Measurements from ENCODE around the gene APOH.

Gene APOH

GRCh38 chr17:66275651-66276050 is 46.4 kb upstream of the APOH start:
- no peak overlapping the region for H4K91ac ChIP-seq (ENCODE audit: low read depth, low read length, poor library complexity)
- no peak overlapping the region for H2AFZ ChIP-seq (ENCODE audit: low read length)
- H3K79me1 ChIP-seq (ENCODE audit: low read depth, low read length): no peaks in the 10 kb centered on the region
- no peak overlapping the region for H3K18ac ChIP-seq (ENCODE audit: low read length)
- H2BK15ac ChIP-seq (ENCODE audit: low read length): no peak overlapping the region
- no peak overlapping the region for H3K4me2 ChIP-seq (ENCODE audit: insufficient read depth, low read length, poor library complexity, severe bottlenecking)
- H2BK5ac ChIP-seq (ENCODE audit: low read length): no peak overlapping the region
- DNase-seq (ENCODE audit: low spot score): no peak
- WGBS, 2 donors (ENCODE audit: extremely low coverage in 2 of 2, insufficient read length in 2 of 2, insufficient replicate concordance in 1 of 2): no CpG with 5 or more reads among the region's 6 CpGs
- no peak overlapping the region for H2BK120ac ChIP-seq (ENCODE audit: low read depth, low read length)
- H3K4ac ChIP-seq (ENCODE audit: low read length): no peak overlapping the region
- H3K4me1 ChIP-seq (ENCODE audit: control insufficient read depth in 2 of 2, insufficient read depth in 1 of 2, low read depth in 1 of 2, low read length in 2 of 2): no peaks in the 10 kb centered on the region
- peaks cover 0 to 10% (median 0%) of the 10 kb centered on the region in 3 experiments for H3K27me3 ChIP-seq (ENCODE audit: control insufficient read depth in 3 of 3, insufficient read depth in 3 of 3, low read depth in 1 of 3, low read length in 3 of 3)
- H3K9me3 ChIP-seq (replicated peaks in 1 of 2; ENCODE audit: control insufficient read depth in 2 of 2, insufficient read depth in 1 of 2, low read depth in 1 of 2, low read length in 2 of 2): peaks cover 5 to 6% of the 10 kb centered on the region in 2 donors
- no peaks in the 10 kb centered on the region for H3K36me3 ChIP-seq (replicated peaks in 1 of 2; ENCODE audit: control insufficient read depth in 2 of 2, insufficient read depth in 2 of 2, low read length in 2 of 2)
- no peak overlapping the region for H2BK12ac ChIP-seq (ENCODE audit: low read length)
- no peak overlapping the region for H3K23ac ChIP-seq (ENCODE audit: low read depth, low read length, poor library complexity)
- H3K4me3 ChIP-seq (ENCODE audit: low read length in 2 of 2): no peak overlapping the region
- no peak overlapping the region for H3K9ac ChIP-seq (ENCODE audit: low read depth, low read length, poor library complexity)
- no peak overlapping the region for H3K14ac ChIP-seq (ENCODE audit: low read length)
- H4K8ac ChIP-seq (ENCODE audit: low read depth, low read length): no peak overlapping the region
- H2AK5ac ChIP-seq (ENCODE audit: low read depth, low read length): no peak overlapping the region
- H3K27ac ChIP-seq (replicated peaks; ENCODE audit: low read length): no peak overlapping the region

GRCh38 chr17:66273586-66273848 is 44.3 kb upstream of the APOH start:
- Histone ChIP-seq H3K4me2 (ENCODE audit: insufficient read depth, low read length, poor library complexity, severe bottlenecking) (no peak overlapping the region), H4K8ac (ENCODE audit: low read depth, low read length) (no peak overlapping the region), H3K4me3 (ENCODE audit: low read length in 2 of 2) (no peak overlapping the region), H2BK5ac (ENCODE audit: low read length) (no peak overlapping the region), H3K14ac (ENCODE audit: low read length) (no peak overlapping the region), H2BK15ac (ENCODE audit: low read length) (no peak overlapping the region), H2BK120ac (ENCODE audit: low read depth, low read length) (no peak overlapping the region), H2BK12ac (ENCODE audit: low read length) (no peak overlapping the region), H3K27ac (replicated peaks; ENCODE audit: low read length) (no peak overlapping the region), H4K91ac (ENCODE audit: low read depth, low read length, poor library complexity) (no peak overlapping the region), H2AFZ (ENCODE audit: low read length) (no peak overlapping the region), H3K23ac (ENCODE audit: low read depth, low read length, poor library complexity) (no peak overlapping the region), H2AK5ac (ENCODE audit: low read depth, low read length) (no peak overlapping the region), H3K9me3 (replicated peaks in 1 of 2; ENCODE audit: control insufficient read depth in 2 of 2, insufficient read depth in 1 of 2, low read depth in 1 of 2, low read length in 2 of 2) (peaks cover 5 to 7% of the 10 kb centered on the region in 2 donors), H3K9ac (ENCODE audit: low read depth, low read length, poor library complexity) (no peak overlapping the region), H3K18ac (ENCODE audit: low read length) (no peak overlapping the region), H3K4ac (ENCODE audit: low read length) (no peak overlapping the region), H3K36me3 (replicated peaks in 1 of 2; ENCODE audit: control insufficient read depth in 2 of 2, insufficient read depth in 2 of 2, low read length in 2 of 2) (no peaks in the 10 kb centered on the region), H3K4me1 (ENCODE audit: control insufficient read depth in 2 of 2, insufficient read depth in 1 of 2, low read depth in 1 of 2, low read length in 2 of 2) (no peaks in the 10 kb centered on the region), H3K79me1 (ENCODE audit: low read depth, low read length) (no peaks in the 10 kb centered on the region), H3K27me3 (ENCODE audit: control insufficient read depth in 3 of 3, insufficient read depth in 3 of 3, low read depth in 1 of 3, low read length in 3 of 3) (peaks cover 0 to 10% (median 0%) of the 10 kb centered on the region in 3 experiments)
- no peak for DNase-seq (ENCODE audit: low spot score)

- Histone ChIP-seq H3K9ac (ENCODE audit: low read depth, low read length, poor library complexity) (no peak overlapping the region), H3K4me1 (ENCODE audit: control insufficient read depth in 2 of 2, insufficient read depth in 1 of 2, low read depth in 1 of 2, low read length in 2 of 2) (no peaks in the 10 kb centered on the region), H3K14ac (ENCODE audit: low read length) (no peak overlapping the region), H3K4me2 (ENCODE audit: insufficient read depth, low read length, poor library complexity, severe bottlenecking) (no peak overlapping the region), H3K4ac (ENCODE audit: low read length) (no peak overlapping the region), H4K91ac (ENCODE audit: low read depth, low read length, poor library complexity) (no peak overlapping the region), H3K9me3 (replicated peaks in 1 of 2; ENCODE audit: control insufficient read depth in 2 of 2, insufficient read depth in 1 of 2, low read depth in 1 of 2, low read length in 2 of 2) (peaks cover 5 to 7% of the 10 kb centered on the region in 2 donors), H3K27ac (replicated peaks; ENCODE audit: low read length) (no peak overlapping the region), H2AFZ (ENCODE audit: low read length) (no peak overlapping the region), H3K79me1 (ENCODE audit: low read depth, low read length) (no peaks in the 10 kb centered on the region), H3K23ac (ENCODE audit: low read depth, low read length, poor library complexity) (no peak overlapping the region), H3K4me3 (ENCODE audit: low read length in 2 of 2) (no peak overlapping the region), H4K8ac (ENCODE audit: low read depth, low read length) (no peak overlapping the region), H2BK12ac (ENCODE audit: low read length) (no peak overlapping the region), H3K27me3 (ENCODE audit: control insufficient read depth in 3 of 3, insufficient read depth in 3 of 3, low read depth in 1 of 3, low read length in 3 of 3) (peaks cover 0 to 13% (median 0%) of the 10 kb centered on the region in 3 experiments), H3K36me3 (replicated peaks in 1 of 2; ENCODE audit: control insufficient read depth in 2 of 2, insufficient read depth in 2 of 2, low read length in 2 of 2) (no peaks in the 10 kb centered on the region), H3K18ac (ENCODE audit: low read length) (no peak overlapping the region), H2AK5ac (ENCODE audit: low read depth, low read length) (no peak overlapping the region), H2BK120ac (ENCODE audit: low read depth, low read length) (no peak overlapping the region), H2BK5ac (ENCODE audit: low read length) (no peak overlapping the region), H2BK15ac (ENCODE audit: low read length) (no peak overlapping the region)
- WGBS, 2 donors (ENCODE audit: extremely low coverage in 2 of 2, insufficient read length in 2 of 2, insufficient replicate concordance in 1 of 2): no CpG with 5 or more reads among the region's 5 CpGs
- DNase-seq (ENCODE audit: low spot score): no peak
Measured at GRCh38 chr17:66272811-66273585, 43.8 kb upstream of the APOH start.

GRCh38 chr17:66271512-66271911 is 42.3 kb upstream of the APOH start:
- Histone ChIP-seq H3K4me2 (ENCODE audit: insufficient read depth, low read length, poor library complexity, severe bottlenecking) (no peak overlapping the region), H3K4me3 (ENCODE audit: low read length in 2 of 2) (no peak overlapping the region), H3K4me1 (ENCODE audit: control insufficient read depth in 2 of 2, insufficient read depth in 1 of 2, low read depth in 1 of 2, low read length in 2 of 2) (no peaks in the 10 kb centered on the region), H3K23ac (ENCODE audit: low read depth, low read length, poor library complexity) (no peak overlapping the region), H3K27ac (replicated peaks; ENCODE audit: low read length) (no peak overlapping the region), H2AFZ (ENCODE audit: low read length) (no peak overlapping the region), H3K79me1 (ENCODE audit: low read depth, low read length) (no peaks in the 10 kb centered on the region), H3K18ac (ENCODE audit: low read length) (no peak overlapping the region), H2AK5ac (ENCODE audit: low read depth, low read length) (no peak overlapping the region), H4K91ac (ENCODE audit: low read depth, low read length, poor library complexity) (no peak overlapping the region), H4K8ac (ENCODE audit: low read depth, low read length) (no peak overlapping the region), H3K9me3 (replicated peaks in 1 of 2; ENCODE audit: control insufficient read depth in 2 of 2, insufficient read depth in 1 of 2, low read depth in 1 of 2, low read length in 2 of 2) (peaks cover 5 to 7% of the 10 kb centered on the region in 2 donors), H3K4ac (ENCODE audit: low read length) (no peak overlapping the region), H3K27me3 (ENCODE audit: control insufficient read depth in 3 of 3, insufficient read depth in 3 of 3, low read depth in 1 of 3, low read length in 3 of 3) (peaks cover 0 to 17% (median 0%) of the 10 kb centered on the region in 3 experiments), H3K9ac (ENCODE audit: low read depth, low read length, poor library complexity) (no peak overlapping the region), H2BK15ac (ENCODE audit: low read length) (no peak overlapping the region), H3K36me3 (replicated peaks in 1 of 2; ENCODE audit: control insufficient read depth in 2 of 2, insufficient read depth in 2 of 2, low read length in 2 of 2) (no peaks in the 10 kb centered on the region), H2BK120ac (ENCODE audit: low read depth, low read length) (no peak overlapping the region), H2BK12ac (ENCODE audit: low read length) (no peak overlapping the region), H2BK5ac (ENCODE audit: low read length) (no peak overlapping the region), H3K14ac (ENCODE audit: low read length) (no peak overlapping the region)
- no peak for DNase-seq (ENCODE audit: low spot score)
- no CpG with 5 or more reads among the region's 3 CpGs for WGBS, 2 donors (ENCODE audit: extremely low coverage in 2 of 2, insufficient read length in 2 of 2, insufficient replicate concordance in 1 of 2)
